ENCODE results near the gene KCND3. TPM values are rescaled to one million over a fixed set of nuclear protein-coding genes. Genes with fewer than 3 reads are reported as not detected.

KCND3 gene
- total and polyA plus RNA-seq, 8 donors, result 2.5 to 18.6 (median 6.9) TPM

GRCh38 chr1:111928531-111928930 is 60.9 kb downstream of the KCND3 start:
- H3K27ac ChIP-seq, result no peak overlapping the region
- no peaks in the 10 kb centered on the region for H3K4me1 ChIP-seq
- 75 to 83% methylated on average over 4 of the region's 4 CpGs for WGBS, 2 donors
- no peak overlapping the region for H3K4me3 ChIP-seq
- FAIRE-seq (no peak), DNase-seq (no peak), ATAC-seq (no peak)
- intact Hi-C loops (cut with DNase I), result no loop called here
- H3K27me3 ChIP-seq, result no peaks in the 10 kb centered on the region
- no peaks in the 10 kb centered on the region for H3K36me3 ChIP-seq
- TF ChIP-seq, protein P1, sequence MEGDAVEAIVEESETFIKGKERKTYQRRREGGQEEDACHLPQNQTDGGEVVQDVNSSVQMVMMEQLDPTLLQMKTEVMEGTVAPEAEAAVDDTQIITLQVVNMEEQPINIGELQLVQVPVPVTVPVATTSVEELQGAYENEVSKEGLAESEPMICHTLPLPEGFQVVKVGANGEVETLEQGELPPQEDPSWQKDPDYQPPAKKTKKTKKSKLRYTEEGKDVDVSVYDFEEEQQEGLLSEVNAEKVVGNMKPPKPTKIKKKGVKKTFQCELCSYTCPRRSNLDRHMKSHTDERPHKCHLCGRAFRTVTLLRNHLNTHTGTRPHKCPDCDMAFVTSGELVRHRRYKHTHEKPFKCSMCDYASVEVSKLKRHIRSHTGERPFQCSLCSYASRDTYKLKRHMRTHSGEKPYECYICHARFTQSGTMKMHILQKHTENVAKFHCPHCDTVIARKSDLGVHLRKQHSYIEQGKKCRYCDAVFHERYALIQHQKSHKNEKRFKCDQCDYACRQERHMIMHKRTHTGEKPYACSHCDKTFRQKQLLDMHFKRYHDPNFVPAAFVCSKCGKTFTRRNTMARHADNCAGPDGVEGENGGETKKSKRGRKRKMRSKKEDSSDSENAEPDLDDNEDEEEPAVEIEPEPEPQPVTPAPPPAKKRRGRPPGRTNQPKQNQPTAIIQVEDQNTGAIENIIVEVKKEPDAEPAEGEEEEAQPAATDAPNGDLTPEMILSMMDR (IDR thresholded peaks at IDR 0.05), result no peak
- H3K9me3 ChIP-seq, result no peaks in the 10 kb centered on the region

- Histone ChIP-seq H3K4me1 (no peaks in the 10 kb centered on the region), H3K27me3 (no peaks in the 10 kb centered on the region), H3K36me3 (no peaks in the 10 kb centered on the region), H3K27ac (no peak overlapping the region), H3K4me3 (no peak overlapping the region), H3K9me3 (no peaks in the 10 kb centered on the region)
- TF ChIP-seq, protein P1 (IDR thresholded peaks at IDR 0.05), result no peak
- intact Hi-C loops (cut with DNase I), result no loop called here
- WGBS, 2 donors, result 73 to 79% methylated on average over 2 of the region's 2 CpGs
- DNase-seq (no peak), ATAC-seq (no peak), FAIRE-seq (no peak)
Measured at GRCh38 chr1:111927652-111928051, 61.8 kb downstream of the KCND3 start.

DNA sequence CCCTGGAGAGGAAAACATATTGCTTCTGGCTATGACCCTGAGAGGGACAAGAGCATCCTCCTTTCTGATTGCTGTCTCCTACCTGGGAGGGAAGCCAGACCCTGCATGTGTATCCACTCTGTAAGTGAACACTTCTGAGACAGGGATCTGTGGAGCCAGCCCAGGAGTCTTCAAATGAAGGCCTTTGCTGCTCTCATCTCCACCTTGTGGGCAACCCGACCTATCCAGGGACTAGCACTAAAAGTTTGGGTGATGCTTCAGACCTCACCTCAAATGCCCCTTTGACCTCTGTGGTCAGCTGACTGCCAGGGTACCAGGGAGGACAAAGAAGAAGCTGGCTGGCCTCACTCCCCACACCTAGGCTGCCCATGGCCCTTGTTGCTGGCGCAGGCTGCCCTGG is 64.7 kb downstream of the KCND3 start:
- DNase-seq (no peak), ATAC-seq (no peak), FAIRE-seq (no peak)
- H3K36me3 ChIP-seq, result no peaks in the 10 kb centered on the region
- H3K9me3 ChIP-seq, result no peaks in the 10 kb centered on the region
- intact Hi-C loops (cut with DNase I), result no loop called here
- H3K27me3 ChIP-seq, result no peaks in the 10 kb centered on the region
- WGBS, 2 donors, result 76 to 78% methylated on average over 2 of the region's 2 CpGs
- TF ChIP-seq, protein P1 (IDR thresholded peaks at IDR 0.05), result no peak
- H3K4me1 ChIP-seq, result peaks cover 0 to 4% (median 0%) of the 10 kb centered on the region in 3 donors
- H3K27ac ChIP-seq, result no peak overlapping the region
- no peak overlapping the region for H3K4me3 ChIP-seq

DNA sequence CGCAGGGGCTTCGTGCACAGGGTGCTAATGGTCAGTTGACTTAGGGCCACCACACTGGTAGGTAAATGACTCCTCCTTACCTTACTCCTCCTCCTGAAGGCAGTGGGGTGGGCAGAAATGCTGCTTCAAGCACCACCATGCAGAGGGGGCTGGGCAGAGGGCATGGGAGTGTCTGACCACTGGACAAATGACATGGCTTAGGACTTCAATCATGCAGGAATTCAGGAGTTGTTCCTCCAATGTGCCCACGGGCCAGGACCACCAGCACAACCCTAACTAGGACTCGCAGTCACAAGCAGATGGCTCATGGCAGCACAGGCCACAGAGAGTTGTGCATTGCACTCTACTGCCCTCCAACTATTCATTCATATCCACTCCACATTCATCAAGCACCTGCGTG is 65.7 kb downstream of the KCND3 start:
- Histone ChIP-seq H3K4me1 (peaks cover 0 to 4% (median 0%) of the 10 kb centered on the region in 3 donors), H3K9me3 (no peaks in the 10 kb centered on the region), H3K36me3 (no peaks in the 10 kb centered on the region), H3K27ac (no peak overlapping the region), H3K4me3 (no peak overlapping the region), H3K27me3 (no peaks in the 10 kb centered on the region)
- ATAC-seq (no peak), FAIRE-seq (no peak), DNase-seq (no peak)
- 85 to 92% methylated on average over 5 of the region's 5 CpGs for WGBS, 2 donors
- TF ChIP-seq, protein P1 (IDR thresholded peaks at IDR 0.05), result no peak
- intact Hi-C loops (cut with DNase I), result no loop called here

DNA sequence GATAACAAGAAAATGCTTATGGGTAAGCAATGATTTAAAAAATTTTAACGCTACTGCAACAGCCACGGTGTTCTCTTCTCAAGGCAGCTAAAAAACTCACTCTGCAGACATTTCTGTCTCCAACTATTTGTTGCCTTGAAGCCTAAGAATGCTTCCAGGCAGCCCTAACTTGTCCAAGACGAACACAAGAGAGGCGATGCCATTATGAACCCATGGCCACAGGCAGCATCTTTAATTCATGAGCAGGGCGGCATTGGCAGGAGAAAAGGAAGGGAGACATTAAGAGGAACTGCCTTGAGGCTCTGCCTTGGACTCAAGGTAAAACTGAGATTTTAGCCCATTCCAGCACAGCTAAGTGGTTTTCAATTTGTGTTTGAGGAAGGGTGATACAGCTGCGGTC is 67.5 kb downstream of the KCND3 start:
- Histone ChIP-seq H3K4me3 (no peak overlapping the region), H3K36me3 (no peaks in the 10 kb centered on the region), H3K9me3 (no peaks in the 10 kb centered on the region), H3K27me3 (no peaks in the 10 kb centered on the region), H3K27ac (no peak overlapping the region), H3K4me1 (peaks cover 0 to 4% (median 0%) of the 10 kb centered on the region in 3 donors)
- TF ChIP-seq, protein P1 (IDR thresholded peaks at IDR 0.05), result no peak
- intact Hi-C loops (cut with DNase I), result no loop called here
- FAIRE-seq (no peak), DNase-seq (no peak), ATAC-seq (no peak)
- WGBS, 2 donors, result 89 to 95% methylated on average over 6 of the region's 6 CpGs

Measured in pancreas (tissue), 10 donors.